H1 (cell line): ENCODE results near the gene PRKAR2B. TPM values are rescaled to one million over a fixed set of nuclear protein-coding genes. Genes with fewer than 3 reads are reported as not detected.

Experiments used
- CTCF ChIA-PET: fragments of 300-600 bp; sonication (Branson Sonifier 250); formaldehyde crosslinking; loops from one replicate; lab custom pipeline; 2021; ENCODE audit not compliant: partially characterized antibody; lab: Charles Lee
- POLR2A ChIA-PET: fragments of 300-600 bp; sonication (Branson Sonifier 250); formaldehyde crosslinking; loops from one replicate; lab custom pipeline; 2021; ENCODE audit warnings: inconsistent platforms; ENCODE audit not compliant: partially characterized antibody; lab: Charles Lee
- DNase-seq, 2 experiments: peaks; one replicate each; pipeline versions ENCODE4 v3.0.0 to v3.0.0-alpha.2; 2010 to 2022; ENCODE audit warnings: low spot score in 2 of 2, low read depth in 1 of 2, mixed read lengths in 1 of 2
- FAIRE-seq: peaks from 2 replicates; lab custom pipeline; 2011; peaks lifted over from hg19 to GRCh38; lab: Jason Lieb, UNC
- H2AFZ ChIP-seq: 2 replicates; pipeline ENCODE4 v1.8.1; 2012; ENCODE audit warnings: low read length, inconsistent platforms
- H2AK5ac ChIP-seq: 2 replicates; pipeline ENCODE4 v1.6.1; 2013; ENCODE audit warnings: low read depth, low read length
- H2BK120ac ChIP-seq: replicated peaks from 2 replicates; pipeline ENCODE3; 2013; ENCODE audit warnings: low read depth, low read length, inconsistent platforms
- H2BK12ac ChIP-seq: 2 replicates; pipeline ENCODE4 v1.6.1; 2013; ENCODE audit warnings: low read depth, low read length
- H2BK15ac ChIP-seq: 2 replicates; pipeline ENCODE4 v1.6.1; 2013; ENCODE audit warnings: low read length
- H2BK20ac ChIP-seq: 2 replicates; pipeline ENCODE4 v1.6.1; 2013; ENCODE audit warnings: low read length
- H2BK5ac ChIP-seq: 2 replicates; pipeline ENCODE4 v1.6.1; 2013; ENCODE audit warnings: low read depth, low read length
- H3K14ac ChIP-seq: 2 replicates; pipeline ENCODE4 v1.6.1; 2013; ENCODE audit warnings: inconsistent platforms; ENCODE audit not compliant: insufficient read length
- H3K18ac ChIP-seq: 2 replicates; pipeline ENCODE4 v1.6.1; 2013; ENCODE audit warnings: low read length; ENCODE audit errors: extremely low read depth
- H3K23ac ChIP-seq: 2 replicates; pipeline ENCODE4 v1.6.1; 2013; ENCODE audit warnings: inconsistent platforms; ENCODE audit not compliant: insufficient read length
- H3K23me2 ChIP-seq: 2 replicates; pipeline ENCODE4 v1.6.1; 2013; ENCODE audit warnings: low read depth, low read length
- H3K27ac ChIP-seq: 2 replicates; pipeline ENCODE4 v1.6.1; 2011; ENCODE audit warnings: low read depth, low read length, inconsistent platforms
- H3K27me3 ChIP-seq, 4 experiments: replicated peaks in 1 of 4; 1 replicate in 1 of 4; 2 replicates in 3 of 4; pipeline versions ENCODE4 v1.6.1 to v1.8.1; 2011 to 2013; ENCODE audit warnings: low read length in 3 of 4, mild to moderate bottlenecking in 3 of 4, inconsistent platforms in 2 of 4, mixed read lengths in 2 of 4, moderate library complexity in 1 of 4; ENCODE audit not compliant: control insufficient read depth in 3 of 4, insufficient read depth in 3 of 4; ENCODE audit errors: extremely low read depth in 1 of 4
- H3K36me3 ChIP-seq, 4 experiments: 2 replicates each; pipeline versions ENCODE4 v1.6.1 to v1.8.1; 2011 to 2013; ENCODE audit warnings: mild to moderate bottlenecking in 4 of 4, low read length in 3 of 4, moderate library complexity in 2 of 4, control low read depth in 1 of 4, inconsistent platforms in 1 of 4; ENCODE audit not compliant: insufficient read depth in 4 of 4, control insufficient read depth in 2 of 4
- H3K4ac ChIP-seq: replicated peaks from 2 replicates; pipeline ENCODE3; 2013; ENCODE audit warnings: low read length, low read depth, mixed read lengths, inconsistent platforms; ENCODE audit not compliant: insufficient read length
- H3K4me1 ChIP-seq, 4 experiments: replicated peaks in 1 of 4; 1 replicate in 1 of 4; 2 replicates in 3 of 4; pipeline versions ENCODE4 v1.6.1 to v1.8.1; 2011 to 2013; ENCODE audit warnings: low read length in 3 of 4, inconsistent platforms in 2 of 4, mixed read lengths in 1 of 4; ENCODE audit not compliant: insufficient read depth in 4 of 4, control insufficient read depth in 3 of 4
- H3K4me2 ChIP-seq, 2 experiments: 2 replicates each; pipeline versions ENCODE4 v1.6.1 to v1.8.1; 2011 to 2013; ENCODE audit warnings: low read depth in 2 of 2, low read length in 2 of 2, control low read depth in 1 of 2, inconsistent platforms in 1 of 2, mild to moderate bottlenecking in 1 of 2; ENCODE audit not compliant: insufficient read depth in 1 of 2
- H3K4me3 ChIP-seq, 4 experiments: fragments of 200-600, 300-600 bp in 1 of 4; sonication (generic), shearing (Covaris generic), sonication (Bioruptor Twin) in 1 of 4; 2 replicates each; pipeline versions ENCODE4 v1.5.1 to v1.8.1; 2011 to 2016; ENCODE audit warnings: low read length in 4 of 4, low read depth in 3 of 4, control low read depth in 2 of 4, inconsistent platforms in 2 of 4, mild to moderate bottlenecking in 2 of 4, mixed read lengths in 1 of 4, moderate library complexity in 1 of 4; ENCODE audit not compliant: insufficient read depth in 2 of 4; ENCODE audit errors: extremely low read depth in 1 of 4
- H3K56ac ChIP-seq: replicated peaks from 2 replicates; pipeline ENCODE3; 2013; ENCODE audit warnings: low read depth, mild to moderate bottlenecking, mixed read lengths, low read length, inconsistent platforms; ENCODE audit not compliant: insufficient read length
- H3K79me1 ChIP-seq: 2 replicates; pipeline ENCODE4 v1.6.1; 2013; ENCODE audit warnings: low read depth, low read length, control low read depth
- H3K79me2 ChIP-seq, 2 experiments: 2 replicates each; pipeline versions ENCODE4 v1.6.1 to v1.8.1; 2012 to 2013; ENCODE audit warnings: low read length in 2 of 2, mild to moderate bottlenecking in 2 of 2, inconsistent platforms in 1 of 2; ENCODE audit not compliant: insufficient read depth in 2 of 2, control insufficient read depth in 1 of 2
- H3K9ac ChIP-seq, 4 experiments: replicated peaks in 1 of 4; 1 replicate in 1 of 4; 2 replicates in 3 of 4; pipeline versions ENCODE4 v1.6.1 to v1.8.1; 2011 to 2013; ENCODE audit warnings: low read depth in 3 of 4, low read length in 3 of 4, control low read depth in 2 of 4, mild to moderate bottlenecking in 2 of 4, moderate library complexity in 2 of 4, inconsistent platforms in 1 of 4; ENCODE audit errors: extremely low read depth in 1 of 4
- H3K9me3 ChIP-seq, 2 experiments: 2 replicates each; pipeline versions ENCODE4 v1.6.1 to v1.8.1; 2012 to 2013; ENCODE audit warnings: mild to moderate bottlenecking in 2 of 2, moderate library complexity in 2 of 2, control low read depth in 1 of 2, inconsistent platforms in 1 of 2, low read depth in 1 of 2, low read length in 1 of 2, mixed read lengths in 1 of 2; ENCODE audit not compliant: insufficient read depth in 2 of 2
- H4K20me1 ChIP-seq, 2 experiments: replicated peaks in 1 of 2; 2 replicates each; pipeline versions ENCODE3 to v1.8.1; 2011 to 2013; ENCODE audit warnings: inconsistent platforms in 2 of 2, low read length in 2 of 2, mild to moderate bottlenecking in 1 of 2; ENCODE audit not compliant: insufficient read depth in 2 of 2, control insufficient read depth in 1 of 2
- H4K5ac ChIP-seq: 2 replicates; pipeline ENCODE4 v1.6.1; 2013; ENCODE audit warnings: low read length, low read depth, mixed read lengths, inconsistent platforms; ENCODE audit not compliant: insufficient read length
- H4K8ac ChIP-seq: 2 replicates; pipeline ENCODE4 v1.8.0; 2013; ENCODE audit warnings: mild to moderate bottlenecking, moderate library complexity, low read length, inconsistent platforms; ENCODE audit not compliant: insufficient read depth; ENCODE audit errors: extremely low read depth
- H4K91ac ChIP-seq: replicated peaks from 2 replicates; pipeline ENCODE3; 2013; ENCODE audit warnings: low read length, mixed read lengths, inconsistent platforms; ENCODE audit not compliant: insufficient read length
- BRCA1 ChIP-seq: IDR thresholded peaks from 2 replicates; pipeline ENCODE4 v1.6.1; 2012; ENCODE audit warnings: low read depth, low read length, improper control_type of control experiment
- CTBP2 ChIP-seq: IDR thresholded peaks from 2 replicates; pipeline ENCODE4 v1.7.0; 2011; ENCODE audit warnings: borderline replicate concordance, mild to moderate bottlenecking, moderate library complexity, mixed read lengths, low read length; ENCODE audit not compliant: insufficient read depth, insufficient read length
- EGR1 ChIP-seq: IDR thresholded peaks from 2 replicates; pipeline ENCODE4 v1.6.1; 2011; ENCODE audit warnings: low read depth, low read length, borderline replicate concordance
- GTF2F1 ChIP-seq: IDR thresholded peaks from 2 replicates; pipeline ENCODE4 v1.6.1; 2012; ENCODE audit warnings: low read depth, low read length, improper control_type of control experiment, borderline replicate concordance
- SIN3A ChIP-seq, 2 experiments: IDR thresholded peaks in 1 of 2; conservative IDR thresholded peaks in 1 of 2; 2 replicates each; pipeline ENCODE4 v1.6.1; 2011 to 2012; ENCODE audit warnings: low read length in 2 of 2, improper control_type of control experiment in 1 of 2, low read depth in 1 of 2, mild to moderate bottlenecking in 1 of 2
- WGBS, 2 experiments: shearing (Covaris generic) in 1 of 2; methylation state at CpG; one replicate each; pipeline versions ENCODE4 v1.1.6 to v1.1.7; 2013 to 2015; ENCODE audit warnings: low lambda C conversion rate in 2 of 2, mixed read lengths in 2 of 2, inconsistent platforms in 1 of 2, low coverage in 1 of 2, missing lambda C conversion rate in 1 of 2; ENCODE audit not compliant: insufficient replicate concordance in 2 of 2, insufficient coverage in 1 of 2, insufficient read length in 1 of 2; ENCODE audit errors: extremely low coverage in 1 of 2, missing lambda C conversion rate in 1 of 2; 5-methylcytosine and 5-hydroxymethylcytosine counted together
- polyA plus RNA-seq, 7 experiments: library from polyadenylated mRNA; depleted of rRNA in 3 of 7; stranded (reverse) in 5 of 7; unstranded in 2 of 7; fragments of >200 nt in 5 of 7; fragments of 200-250 nt in 2 of 7; gene quantifications; 1 replicate in 5 of 7; 2 replicates in 1 of 7; 4 replicates in 1 of 7; pipeline versions ENCODE4 v1.2.1 to v1.2.3, GENCODE V29; 2011 to 2013; ENCODE audit warnings: missing spikeins in 2 of 7, mixed read lengths in 2 of 7
- total RNA-seq: library from RNA; stranded (reverse); fragmentation: NEBNext Ultra II Directional; extraction: Animal tissue kit (Norgen Biotek cat#: 25700); gene quantifications from 2 replicates; pipeline ENCODE4 v1.2.1, GENCODE V29; 2021

The PRKAR2B gene
- total and polyA plus RNA-seq, 2 of the 8 experiments (the other 6 are each of a cell fraction or from before 2014, with no cell fraction given), result 10.4 to 37.0 TPM

DNA sequence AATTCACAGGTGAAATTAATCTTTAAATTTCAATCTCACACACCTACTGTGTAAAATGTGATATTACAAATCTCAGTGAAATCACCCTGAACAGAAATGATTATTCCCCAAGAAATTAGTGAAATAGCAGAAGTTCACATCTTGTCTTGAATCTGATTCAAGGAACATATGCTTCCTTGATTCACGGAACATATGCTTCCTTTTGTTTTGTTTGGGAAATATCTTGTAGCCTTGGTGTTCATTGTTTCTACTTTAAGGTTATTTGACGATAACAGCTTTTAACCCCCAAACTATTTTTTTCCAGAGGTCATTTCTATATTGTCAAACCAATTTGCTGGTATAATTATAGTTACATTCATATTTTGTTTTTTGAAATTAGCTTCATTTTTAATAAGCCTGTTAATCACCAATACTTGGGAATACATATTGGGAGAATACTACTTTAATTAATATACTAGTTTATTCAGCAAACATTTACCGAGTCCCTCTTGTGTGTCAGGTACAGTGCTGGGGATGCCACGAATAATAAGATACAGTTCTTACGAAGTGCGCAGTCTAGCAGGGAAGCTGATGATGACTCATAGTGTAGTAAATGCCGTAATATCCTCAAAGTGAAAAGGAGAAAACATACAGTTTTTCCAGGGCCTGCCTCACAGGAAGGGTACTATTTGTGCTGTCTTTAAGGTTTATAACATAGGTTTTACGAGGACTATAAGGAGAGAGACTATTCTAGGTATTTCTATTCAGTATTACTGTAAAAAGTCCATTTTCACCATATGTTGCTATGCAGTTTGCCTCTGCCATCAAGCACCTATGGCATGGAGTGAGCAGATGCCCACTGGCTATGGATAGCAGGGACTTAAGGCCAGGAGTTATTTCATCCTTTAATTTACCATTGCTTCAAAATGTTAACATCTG, 32.5 kb downstream of the PRKAR2B start:
- ChIA-PET CTCF (interaction anchor here (0.8 to 1.0 kb wide), 3 partner anchors 31 to 74 kb away, joined by 3 read pairs; no protein-coding TSS in a partner anchor), POLR2A (no interaction called here)
- Histone ChIP-seq H3K9me3 (no peaks in the 10 kb centered on the region), H3K4me2 (no peak overlapping the region), H3K4me3 (no peak overlapping the region), H2BK120ac (no peak overlapping the region), H3K23ac (no peak overlapping the region), H2BK12ac (no peak overlapping the region), H2AFZ (no peak overlapping the region), H2BK15ac (no peak overlapping the region), H4K91ac (no peak overlapping the region), H3K27ac (no peak overlapping the region), H3K56ac (no peak overlapping the region), H2AK5ac (no peak overlapping the region), H3K36me3 (no peaks in the 10 kb centered on the region; a peak in 1 of 8 replicates), H4K8ac (no peak overlapping the region), H3K18ac (no peak overlapping the region), H2BK5ac (no peak overlapping the region; the same call in 1 of the 2 replicates), H2BK20ac (no peak overlapping the region), H3K79me2 (no peaks in the 10 kb centered on the region), H3K14ac (no peak overlapping the region), H4K20me1 (no peaks in the 10 kb centered on the region), H3K4ac (no peak overlapping the region), H3K79me1 (no peaks in the 10 kb centered on the region; the same call in 1 of the 2 replicates), H3K4me1 (peaks cover 0 to 2% (median 0%) of the 10 kb centered on the region in 4 experiments; a peak in 1 of 7 replicates), H3K23me2 (no peaks in the 10 kb centered on the region), H3K9ac (no peak overlapping the region), H3K27me3 (no peaks in the 10 kb centered on the region), H4K5ac (no peak overlapping the region)
- DNase-seq, result no peak
- no peak for TF ChIP-seq SIN3A (conservative IDR thresholded peaks at IDR 0.05 in 1 of 2, IDR thresholded peaks at IDR 0.05 in 1 of 2; ENCODE audit: low read depth in 1 of 2, low read length in 2 of 2)
- TF ChIP-seq CTBP2, result no peak
- no peak for TF ChIP-seq BRCA1
- TF ChIP-seq EGR1, result no peak
- TF ChIP-seq GTF2F1, result no peak
- 96% methylated on average over 8 of the region's 8 CpGs; no CpG with 5 or more reads in 1 of the 2 experiments for WGBS, 2 experiments
- no peak for FAIRE-seq
